Urinary bladder (tissue), 4 donors: ENCODE data around the gene SRP9. TPM values are rescaled to one million over a fixed set of nuclear protein-coding genes. Genes with fewer than 3 reads are reported as not detected.
A peak's percentile ranks its signal among the peaks of the same experiment; 100 is the strongest.
"Not testable (repeated sequence)": the region's sequence is repeated elsewhere in the genome, so short reads cannot be mapped to it uniquely, and the experiment has no call there.

Experiments
- DNase-seq: peaks from one replicate; pipeline ENCODE4 v3.0.0-alpha.2; 2015; ENCODE audit errors: extremely low spot score
- H3K27ac ChIP-seq: one replicate; pipeline ENCODE4 v1.5.1; 2013; ENCODE audit warnings: low read depth, mild to moderate bottlenecking, moderate library complexity
- H3K36me3 ChIP-seq: one replicate; pipeline ENCODE4 v1.6.1; 2013; ENCODE audit warnings: mild to moderate bottlenecking, moderate library complexity; ENCODE audit not compliant: insufficient read depth
- H3K4me1 ChIP-seq: one replicate; pipeline ENCODE4 v1.6.1; 2013; ENCODE audit warnings: mild to moderate bottlenecking, moderate library complexity; ENCODE audit not compliant: insufficient read depth
- H3K4me3 ChIP-seq: one replicate; pipeline ENCODE4 v1.5.1; 2013; ENCODE audit warnings: low read depth, low read length
- WGBS: extraction: QIAGEN DNeasy Blood & Tissue Kit; methylation state at CpG from one replicate; pipeline ENCODE4 v1.1.7; 2013; 5-methylcytosine and 5-hydroxymethylcytosine counted together
- polyA plus RNA-seq: library from polyadenylated mRNA; stranded (reverse); fragments of 200-250 nt; gene quantifications from one replicate; pipeline ENCODE4 v1.2.3, GENCODE V29; 2013
- total RNA-seq: library from RNA; depleted of rRNA; stranded (reverse); fragments of >200 nt; gene quantifications from one replicate; pipeline ENCODE4 v1.2.3, GENCODE V29; 2014
- donor health status: healthy with polysubstance abuse.
- donor health status: healthy.

SRP9 gene
- total and polyA plus RNA-seq, 2 donors = 236 to 389 TPM

DNA sequence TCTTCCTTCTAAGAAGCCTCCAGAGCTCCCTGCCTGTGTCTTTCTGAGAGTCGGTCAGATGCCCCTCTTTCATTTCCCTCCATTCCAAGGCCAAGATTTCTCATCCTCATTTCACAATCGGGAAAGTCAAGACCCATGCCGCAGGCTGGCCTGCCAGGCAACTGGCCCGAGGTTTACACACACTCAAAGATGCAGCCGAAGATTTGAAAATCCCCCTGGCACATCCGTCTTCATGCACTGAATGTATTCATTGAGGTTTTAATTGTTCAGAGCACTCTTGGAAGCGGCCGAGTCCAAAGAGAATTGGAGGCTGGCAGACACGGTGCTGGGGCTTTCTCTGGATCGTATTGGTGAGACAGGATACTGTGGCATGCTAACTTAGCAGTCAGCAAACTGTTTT, 29.1 kb upstream of the SRP9 start:
- no peaks in the 10 kb centered on the region for H3K4me1 ChIP-seq
- H3K36me3 ChIP-seq = no peaks in the 10 kb centered on the region
- no peak overlapping the region for H3K4me3 ChIP-seq
- H3K27ac ChIP-seq = no peak overlapping the region
- DNase-seq = no peak
- 87% methylated on average over 10 of the region's 10 CpGs for WGBS

DNA sequence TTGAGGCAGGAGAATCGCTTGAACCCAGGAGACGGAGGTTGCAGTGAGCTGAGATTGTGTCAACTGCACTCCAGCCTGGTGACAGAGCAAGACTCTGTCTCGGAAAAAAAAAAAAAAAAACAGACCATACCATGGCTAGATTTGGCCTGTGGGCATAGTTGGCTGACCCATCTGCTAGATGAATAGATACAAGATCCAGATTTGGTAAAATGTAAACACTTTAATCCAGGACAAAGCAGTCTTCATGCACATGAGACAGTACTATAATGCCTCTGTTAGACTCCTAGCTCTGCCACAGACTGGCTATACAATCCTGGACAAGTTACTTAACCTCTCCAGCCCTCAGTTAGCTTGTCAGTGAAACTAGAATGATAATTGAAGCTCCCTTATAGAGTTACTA, 27.9 kb upstream of the SRP9 start:
- WGBS = 76% methylated on average over 3 of the region's 3 CpGs
- Histone ChIP-seq H3K36me3 (no peaks in the 10 kb centered on the region), H3K27ac (no peak overlapping the region), H3K4me1 (no peaks in the 10 kb centered on the region), H3K4me3 (no peak overlapping the region)
- DNase-seq = no peak

GRCh38 chr1:225750420-225750819, 27.2 kb upstream of the SRP9 start:
- H3K4me1 ChIP-seq = no peaks in the 10 kb centered on the region
- 59% methylated on average over 4 of the region's 4 CpGs for WGBS
- H3K36me3 ChIP-seq = no peaks in the 10 kb centered on the region
- H3K27ac ChIP-seq = no peak overlapping the region
- no peak overlapping the region for H3K4me3 ChIP-seq
- DNase-seq = no peak

- H3K27ac ChIP-seq = no peak overlapping the region
- H3K4me3 ChIP-seq = no peak overlapping the region
- WGBS = 70% methylated on average over 11 of the region's 11 CpGs
- DNase-seq = no peak
- no peaks in the 10 kb centered on the region for H3K4me1 ChIP-seq
- H3K36me3 ChIP-seq = no peaks in the 10 kb centered on the region
These were observed 26.5 kb upstream of the SRP9 start for GRCh38 chr1:225750875-225751824.

DNA sequence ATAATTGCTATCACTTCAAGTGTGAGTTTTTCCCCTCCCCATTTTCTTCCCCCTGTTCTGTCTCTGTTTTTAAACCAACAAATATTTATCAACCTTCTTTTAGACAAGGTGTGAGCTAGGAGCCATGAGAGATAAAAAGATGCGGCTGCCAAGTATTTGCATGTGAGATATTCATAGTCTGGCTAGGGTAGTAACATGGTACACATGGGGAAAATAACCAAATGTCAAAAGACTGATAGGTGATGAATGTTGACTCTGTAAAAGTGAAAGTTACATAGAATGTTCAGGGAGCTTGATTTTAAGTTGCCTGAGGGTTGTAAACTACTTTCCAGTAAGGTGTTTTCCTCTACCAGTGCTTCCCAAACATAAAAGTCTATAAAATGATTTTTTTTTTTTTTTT, 25.4 kb upstream of the SRP9 start:
- DNase-seq = no peak
- 84% methylated on average over 1 of the region's 1 CpG for WGBS
- H3K4me3 ChIP-seq = no peak overlapping the region
- no peak overlapping the region for H3K27ac ChIP-seq
- no peaks in the 10 kb centered on the region for H3K36me3 ChIP-seq
- H3K4me1 ChIP-seq = no peaks in the 10 kb centered on the region

DNA sequence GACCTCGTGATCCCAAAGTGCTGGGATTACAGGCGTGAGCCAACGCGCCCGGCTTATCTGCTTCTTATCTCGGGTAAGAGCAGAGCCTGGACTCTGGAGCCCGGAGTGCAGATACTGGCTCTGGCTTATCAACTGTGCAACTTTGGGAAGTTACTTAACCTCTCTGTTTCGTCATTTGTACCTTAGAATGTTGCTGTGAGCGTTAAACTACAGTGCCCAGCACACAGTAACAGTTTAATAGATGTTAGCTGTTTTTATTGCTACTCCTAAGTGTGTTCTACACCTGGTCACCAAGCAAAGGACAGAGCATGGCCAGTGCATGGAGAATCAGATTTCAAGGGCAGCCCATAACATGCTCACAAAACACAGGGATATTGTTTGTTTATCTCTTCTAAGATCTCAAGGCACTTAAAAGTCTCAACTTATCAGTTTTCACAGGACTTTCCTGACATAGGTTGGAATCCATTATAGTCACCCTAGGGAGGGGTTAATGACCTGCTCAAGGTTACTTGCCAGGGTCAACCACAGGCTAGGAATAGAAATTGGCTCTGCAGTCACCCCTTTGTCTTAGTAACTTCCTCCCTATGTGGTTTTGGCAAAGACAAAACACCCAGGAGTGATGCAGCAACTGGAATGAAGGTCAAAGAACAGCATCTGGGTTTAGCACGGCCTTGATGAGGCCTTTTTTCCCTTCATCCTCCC, 22.5 kb upstream of the SRP9 start:
- WGBS = 32% methylated on average over 10 of the region's 10 CpGs
- no peak for DNase-seq
- H3K4me1 ChIP-seq = no peaks in the 10 kb centered on the region
- H3K36me3 ChIP-seq = no peaks in the 10 kb centered on the region
- no peak overlapping the region for H3K4me3 ChIP-seq
- peak overlapping the region; percentile 13 for H3K27ac ChIP-seq

GRCh38 chr1:225755671-225756319, 21.8 kb upstream of the SRP9 start:
- H3K4me1 ChIP-seq = no peaks in the 10 kb centered on the region
- no peaks in the 10 kb centered on the region for H3K36me3 ChIP-seq
- WGBS = 61% methylated on average over 9 of the region's 9 CpGs
- peak overlapping the region; percentile 13 for H3K27ac ChIP-seq
- no peak overlapping the region for H3K4me3 ChIP-seq
- DNase-seq = no peak

GRCh38 chr1:225757927-225758656, 19.5 kb upstream of the SRP9 start:
- no peak for DNase-seq
- 83% methylated on average over 10 of the region's 10 CpGs for WGBS
- Histone ChIP-seq H3K4me1 (no peaks in the 10 kb centered on the region), H3K4me3 (no peak overlapping the region), H3K36me3 (no peaks in the 10 kb centered on the region), H3K27ac (no peak overlapping the region)

GRCh38 chr1:225759972-225760371, 17.7 kb upstream of the SRP9 start:
- not testable (repeated sequence) for H3K4me1 ChIP-seq, H3K4me3 ChIP-seq, H3K27ac ChIP-seq, H3K36me3 ChIP-seq, DNase-seq
- WGBS = 94% methylated on average over 5 of the region's 5 CpGs

DNA sequence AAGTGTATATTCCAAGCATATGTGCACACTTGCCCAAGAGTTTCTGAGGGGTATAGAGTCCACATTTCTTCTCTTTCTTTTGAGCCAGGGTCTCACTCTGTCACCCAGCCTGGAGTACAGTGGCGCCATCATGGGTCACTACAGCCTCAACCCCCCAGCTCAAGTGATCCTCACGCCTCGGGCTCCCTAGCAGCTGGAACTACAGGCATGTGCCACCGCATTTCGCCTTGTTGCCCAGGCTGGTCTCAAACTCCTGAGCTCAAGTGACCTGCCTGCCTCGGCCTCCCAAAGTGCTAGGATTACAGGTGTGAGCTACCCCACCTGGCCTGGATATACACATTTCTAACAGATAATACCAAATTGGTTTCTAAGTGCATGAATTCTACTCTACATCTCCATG, 17.1 kb upstream of the SRP9 start:
- H3K27ac ChIP-seq = no peak overlapping the region
- WGBS = 96% methylated on average over 6 of the region's 6 CpGs
- no peaks in the 10 kb centered on the region for H3K4me1 ChIP-seq
- no peaks in the 10 kb centered on the region for H3K36me3 ChIP-seq
- no peak for DNase-seq
- H3K4me3 ChIP-seq = no peak overlapping the region

DNA sequence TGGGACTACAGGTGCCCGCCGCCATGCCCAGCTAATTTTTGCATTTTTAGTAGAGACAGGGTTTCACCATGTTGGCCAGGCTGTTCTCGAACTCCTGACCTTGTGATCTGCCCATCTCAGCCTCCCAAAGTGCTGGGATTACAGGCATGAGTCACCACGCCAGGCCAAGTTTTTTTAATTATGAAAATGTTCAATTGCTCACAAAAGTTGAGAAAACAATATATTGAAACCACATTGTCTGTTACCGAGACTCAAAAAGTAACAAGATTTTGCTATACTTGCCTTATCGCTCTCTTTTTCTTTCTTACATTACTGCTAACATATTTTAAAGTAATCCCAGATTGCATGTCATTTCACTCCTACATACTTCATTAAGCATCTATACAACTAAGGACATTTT, 16.2 kb upstream of the SRP9 start:
- H3K4me3 ChIP-seq, H3K4me1 ChIP-seq, H3K27ac ChIP-seq, H3K36me3 ChIP-seq, DNase-seq: not testable (repeated sequence)
- WGBS = 94% methylated on average over 6 of the region's 6 CpGs

DNA sequence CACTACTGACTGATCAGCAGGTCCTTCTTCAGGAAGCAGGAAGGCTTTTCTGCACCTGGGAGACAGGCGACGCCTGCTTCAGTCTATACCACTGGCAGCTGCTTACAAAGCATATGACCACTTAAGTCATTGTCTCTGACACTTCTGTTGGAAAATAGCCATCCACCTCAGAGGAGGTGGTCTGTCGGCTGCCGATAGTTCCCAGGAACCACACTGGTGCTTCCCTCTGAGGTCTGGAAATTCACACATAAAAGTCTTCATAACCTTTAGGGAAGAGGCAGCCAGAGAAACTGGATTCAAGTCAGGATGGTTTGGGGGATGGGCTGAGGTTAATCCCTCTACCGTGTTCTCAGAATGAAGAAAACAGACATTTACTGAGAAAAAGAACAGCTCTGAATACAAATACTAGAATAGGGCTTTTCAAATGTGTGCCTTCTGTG, 15.6 kb upstream of the SRP9 start:
- no peaks in the 10 kb centered on the region for H3K36me3 ChIP-seq
- H3K4me1 ChIP-seq = no peaks in the 10 kb centered on the region
- no peak overlapping the region for H3K27ac ChIP-seq
- no peak for DNase-seq
- no peak overlapping the region for H3K4me3 ChIP-seq
- WGBS = 58% methylated on average over 5 of the region's 5 CpGs

DNA sequence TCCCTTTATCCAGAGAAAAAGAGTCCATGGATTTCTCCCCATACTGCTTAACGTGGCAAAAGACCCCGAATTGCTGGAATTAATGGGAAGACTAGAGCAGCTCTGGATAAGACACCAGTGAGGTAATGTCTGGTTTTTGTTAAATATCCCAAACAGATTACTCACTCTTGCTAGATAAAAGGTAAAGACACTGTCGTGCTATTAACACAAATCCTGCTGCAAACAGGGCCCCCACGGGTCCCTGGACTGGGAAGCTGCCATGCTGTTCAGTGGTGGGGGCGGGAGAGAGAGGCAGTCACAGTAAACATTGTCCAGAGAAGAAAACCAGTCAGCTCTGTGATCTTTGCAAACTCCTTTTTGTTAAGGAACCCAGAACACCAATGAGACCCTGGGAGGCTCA, 15.2 kb upstream of the SRP9 start:
- H3K4me3 ChIP-seq = no peak overlapping the region
- WGBS = 34% methylated on average over 5 of the region's 5 CpGs
- H3K27ac ChIP-seq = peak overlapping the region; percentile 54
- H3K36me3 ChIP-seq = no peaks in the 10 kb centered on the region
- H3K4me1 ChIP-seq = no peaks in the 10 kb centered on the region
- no peak for DNase-seq
